DND-41 (cell line): ENCODE measurements around the gene CMSS1.

ENCODE experiments used
- ATAC-seq: fragments of 200-7000 bp; cut with Tn5 transposase; 3 replicates; pipeline ENCODE4 v1.9.1; 2021; ENCODE audit warnings: low read depth; ENCODE audit not compliant: insufficient read depth
- DNase-seq: peaks from one replicate; pipeline ENCODE4 v3.0.0-alpha.2; 2020
- H2AFZ ChIP-seq: 2 replicates; pipeline ENCODE4 v1.6.0; 2012; ENCODE audit warnings: low read depth, low read length
- H3K27ac ChIP-seq: 2 replicates; pipeline ENCODE4 v1.5.1; 2012; ENCODE audit warnings: low read length, inconsistent platforms
- H3K27me3 ChIP-seq: fragments of 200-600 bp; sonication (generic); 2 replicates; pipeline ENCODE4 v1.6.0; 2012; ENCODE audit warnings: low read length, mild to moderate bottlenecking, inconsistent platforms; ENCODE audit not compliant: insufficient read depth, poor library complexity
- H3K36me3 ChIP-seq: 2 replicates; pipeline ENCODE4 v1.5.1; 2012; ENCODE audit warnings: low read length, inconsistent platforms; ENCODE audit not compliant: insufficient read depth
- H3K4me1 ChIP-seq: 2 replicates; pipeline ENCODE4 v1.5.1; 2012; ENCODE audit warnings: mild to moderate bottlenecking, low read length; ENCODE audit not compliant: insufficient read depth
- H3K4me2 ChIP-seq: 2 replicates; pipeline ENCODE4 v1.6.0; 2012; ENCODE audit warnings: mild to moderate bottlenecking, moderate library complexity, low read length, inconsistent platforms; ENCODE audit not compliant: insufficient read depth
- H3K4me3 ChIP-seq, 2 experiments: fragments of 200-600 bp in 1 of 2; shearing (Covaris generic) in 1 of 2; 2 replicates each; pipeline ENCODE4 v1.5.1; 2012 to 2016; ENCODE audit warnings: inconsistent platforms in 2 of 2, low read length in 2 of 2, mild to moderate bottlenecking in 2 of 2, low read depth in 1 of 2, moderate library complexity in 1 of 2
- H3K79me2 ChIP-seq: 2 replicates; pipeline ENCODE4 v1.6.0; 2012; ENCODE audit warnings: low read length, inconsistent platforms; ENCODE audit not compliant: insufficient read depth
- H3K9ac ChIP-seq: 2 replicates; pipeline ENCODE4 v1.6.0; 2012; ENCODE audit warnings: low read depth, mild to moderate bottlenecking, inconsistent platforms, low read length, moderate library complexity
- H3K9me3 ChIP-seq: 2 replicates; pipeline ENCODE4 v1.5.1; 2012; ENCODE audit warnings: low read length, moderate library complexity, mild to moderate bottlenecking, inconsistent platforms; ENCODE audit not compliant: insufficient read depth, severe bottlenecking
- H4K20me1 ChIP-seq: 2 replicates; pipeline ENCODE4 v1.6.0; 2012; ENCODE audit warnings: low read length; ENCODE audit not compliant: insufficient read depth
- CTCF ChIP-seq: IDR thresholded peaks from 2 replicates; pipeline ENCODE4 v1.5.1; 2012; ENCODE audit warnings: borderline replicate concordance, low read length, moderate library complexity, mild to moderate bottlenecking; ENCODE audit not compliant: poor library complexity, severe bottlenecking; ENCODE audit errors: extremely low read depth
- EZH2 ChIP-seq: IDR thresholded peaks from 3 replicates; pipeline ENCODE4 v1.6.1; 2012; ENCODE audit warnings: borderline replicate concordance, low read depth, mild to moderate bottlenecking, moderate library complexity, low read length, inconsistent platforms; ENCODE audit not compliant: severe bottlenecking

The CMSS1 gene

GRCh38 chr3:100081311-100081710, 263.6 kb downstream of the CMSS1 start:
- Histone ChIP-seq H3K36me3 (no peaks in the 10 kb centered on the region), H3K4me1 (no peaks in the 10 kb centered on the region), H3K79me2 (no peaks in the 10 kb centered on the region), H3K4me2 (no peak overlapping the region), H3K9me3 (no peaks in the 10 kb centered on the region), H3K27me3 (no peaks in the 10 kb centered on the region), H4K20me1 (no peaks in the 10 kb centered on the region), H3K4me3 (no peak overlapping the region), H2AFZ (no peak overlapping the region), H3K9ac (no peak overlapping the region), H3K27ac (no peak overlapping the region)
- ATAC-seq (no peak), DNase-seq (no peak)
- TF ChIP-seq CTCF (no peak), EZH2 (no peak)

- no peaks in the 10 kb centered on the region for H3K27me3 ChIP-seq
- TF ChIP-seq CTCF (no peak), EZH2 (no peak)
- H3K9ac ChIP-seq: no peak overlapping the region
- DNase-seq (no peak), ATAC-seq (no peak)
- no peaks in the 10 kb centered on the region for H3K36me3 ChIP-seq
- no peak overlapping the region for H2AFZ ChIP-seq
- H3K4me3 ChIP-seq: no peak overlapping the region
- no peak overlapping the region for H3K4me2 ChIP-seq
- no peaks in the 10 kb centered on the region for H4K20me1 ChIP-seq
- H3K79me2 ChIP-seq: no peaks in the 10 kb centered on the region
- no peak overlapping the region for H3K27ac ChIP-seq
- H3K9me3 ChIP-seq: no peaks in the 10 kb centered on the region
- no peaks in the 10 kb centered on the region for H3K4me1 ChIP-seq
These were observed 264.5 kb downstream of the CMSS1 start for GRCh38 chr3:100081986-100082692.

DNA sequence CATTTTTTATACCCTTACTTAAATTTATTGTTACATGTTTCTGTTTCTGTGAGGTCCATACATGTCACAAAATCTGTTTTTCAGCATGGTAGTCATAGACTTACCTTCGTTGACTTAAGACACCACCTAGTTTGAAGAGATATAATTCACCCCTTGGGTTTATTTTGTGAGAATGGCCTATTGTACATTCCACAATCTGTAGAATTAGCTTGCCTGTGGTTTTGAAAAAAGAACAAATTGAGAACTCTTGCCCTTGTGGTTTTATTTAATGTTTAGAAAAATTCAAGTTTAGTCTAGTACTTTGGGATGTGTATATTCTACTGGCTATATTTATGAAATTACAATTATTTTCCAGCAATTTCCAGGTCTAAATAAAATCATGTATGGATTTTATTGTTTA, 265.1 kb downstream of the CMSS1 start:
- Histone ChIP-seq H4K20me1 (no peaks in the 10 kb centered on the region), H2AFZ (no peak overlapping the region), H3K4me1 (no peaks in the 10 kb centered on the region), H3K27ac (no peak overlapping the region), H3K4me3 (no peak overlapping the region), H3K27me3 (no peaks in the 10 kb centered on the region), H3K9ac (no peak overlapping the region), H3K36me3 (no peaks in the 10 kb centered on the region), H3K9me3 (no peaks in the 10 kb centered on the region), H3K4me2 (no peak overlapping the region), H3K79me2 (no peaks in the 10 kb centered on the region)
- TF ChIP-seq EZH2 (no peak), CTCF (no peak)
- DNase-seq (no peak), ATAC-seq (no peak)
